ENCODE data around the gene TEN1.

TEN1 gene

DNA sequence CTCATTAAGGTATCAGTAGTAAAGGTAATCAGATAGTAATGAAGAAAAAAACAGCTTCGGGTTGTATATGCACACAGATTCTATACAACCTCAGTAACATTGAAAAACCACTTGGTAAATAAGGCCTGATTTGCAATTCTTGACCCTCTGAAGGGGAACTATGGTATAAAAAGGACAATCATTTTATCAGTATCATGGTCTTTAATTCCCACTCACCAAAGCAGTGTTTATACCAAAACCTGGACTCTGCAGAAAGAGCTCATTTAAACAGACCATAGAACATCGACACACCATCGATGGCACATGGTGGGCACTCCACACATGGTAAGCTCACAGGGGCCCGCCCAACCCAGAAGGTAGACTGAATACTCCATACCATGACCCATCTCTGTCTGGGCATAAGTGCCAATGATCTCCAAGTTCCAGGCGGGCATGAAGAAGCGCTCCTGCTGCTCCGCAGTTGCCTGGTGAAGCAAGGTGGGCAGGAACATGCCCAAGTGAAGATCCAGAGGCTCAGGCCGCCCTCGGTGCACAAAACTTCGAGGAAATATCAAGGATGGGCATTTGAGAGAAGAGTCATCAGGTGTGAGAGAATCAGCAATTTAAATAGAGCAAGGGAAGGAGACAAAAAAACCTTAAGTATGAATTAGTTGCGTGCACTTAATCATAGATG lies 19.1 kb upstream of the TEN1 start:
- no peak for TF ChIP-seq GATA2 (IDR thresholded peaks at IDR 0.05; ENCODE audit: low read depth, low read length)

DNA sequence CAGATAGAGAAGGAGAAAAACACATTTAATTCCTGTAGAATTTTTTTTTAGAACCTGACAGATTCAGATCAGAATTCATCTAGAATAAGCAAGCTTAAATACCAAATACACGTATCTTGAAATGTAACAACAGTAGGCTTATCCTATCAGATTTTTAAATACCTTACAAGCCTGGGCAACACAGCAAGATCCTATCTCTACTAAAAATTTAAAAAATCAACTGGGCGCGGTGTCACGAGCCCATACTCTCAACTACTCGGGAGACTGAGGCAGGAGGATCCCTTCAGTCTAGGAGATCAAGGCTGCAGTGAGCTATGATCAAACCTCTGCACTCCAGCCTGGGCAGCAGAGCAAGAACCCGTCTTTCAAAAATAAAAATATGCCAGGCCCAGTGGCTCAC lies 13.6 kb upstream of the TEN1 start:
- no peak for TF ChIP-seq GATA3 (IDR thresholded peaks at IDR 0.05; ENCODE audit: low read depth, low read length)
- TF ChIP-seq GATA2 (IDR thresholded peaks at IDR 0.05; ENCODE audit: low read depth, low read length), result no peak

DNA sequence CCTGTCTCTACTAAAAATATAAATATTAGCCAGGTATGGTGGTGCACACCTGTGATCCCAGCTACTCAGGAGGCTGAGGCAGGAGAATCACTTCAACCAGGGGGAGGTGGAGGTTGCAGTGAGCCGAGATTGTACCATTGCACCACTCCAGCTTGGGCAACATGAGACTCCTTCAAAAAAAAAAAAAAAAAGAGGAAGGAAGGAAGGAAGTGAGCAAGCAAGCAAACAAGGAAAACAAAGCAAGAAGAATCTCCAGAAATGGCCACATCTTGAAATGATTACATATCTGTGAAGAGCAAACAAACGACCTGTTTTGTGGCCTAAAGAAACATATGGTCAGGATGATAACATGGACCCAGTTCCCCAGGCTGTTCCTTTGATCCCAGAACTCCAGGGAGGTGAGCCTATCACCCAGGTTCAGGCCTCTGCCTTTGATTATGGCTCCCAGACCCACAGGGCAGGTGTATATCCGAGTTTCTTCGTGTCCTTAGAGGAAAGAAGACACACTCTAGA lies 9.0 kb upstream of the TEN1 start:
- no peak for TF ChIP-seq GATA3 (IDR thresholded peaks at IDR 0.05; ENCODE audit: low read depth, low read length)
- no peak for TF ChIP-seq GATA2 (IDR thresholded peaks at IDR 0.05; ENCODE audit: low read depth, low read length)

DNA sequence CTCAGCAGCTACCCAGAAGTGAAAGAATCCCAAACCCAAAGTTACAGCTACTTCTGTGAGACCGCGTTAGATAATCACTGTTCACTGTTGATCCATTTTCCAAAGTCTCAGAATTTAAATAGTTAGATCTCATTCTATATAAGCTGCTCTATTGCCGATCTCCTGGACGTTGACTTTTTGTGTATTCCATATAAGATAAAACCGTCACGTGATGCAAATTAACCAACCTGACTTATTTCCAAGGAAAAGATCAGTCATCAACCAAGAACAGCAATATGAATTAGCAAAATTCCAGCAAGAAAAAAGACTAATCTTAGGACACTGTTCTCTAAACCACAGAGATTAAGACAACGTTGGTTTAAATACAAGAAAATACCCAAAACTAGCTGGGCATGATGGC lies 8.4 kb upstream of the TEN1 start:
- no peak for TF ChIP-seq GATA3 (IDR thresholded peaks at IDR 0.05; ENCODE audit: low read depth, low read length)
- no peak for TF ChIP-seq GATA2 (IDR thresholded peaks at IDR 0.05; ENCODE audit: low read depth, low read length)

DNA sequence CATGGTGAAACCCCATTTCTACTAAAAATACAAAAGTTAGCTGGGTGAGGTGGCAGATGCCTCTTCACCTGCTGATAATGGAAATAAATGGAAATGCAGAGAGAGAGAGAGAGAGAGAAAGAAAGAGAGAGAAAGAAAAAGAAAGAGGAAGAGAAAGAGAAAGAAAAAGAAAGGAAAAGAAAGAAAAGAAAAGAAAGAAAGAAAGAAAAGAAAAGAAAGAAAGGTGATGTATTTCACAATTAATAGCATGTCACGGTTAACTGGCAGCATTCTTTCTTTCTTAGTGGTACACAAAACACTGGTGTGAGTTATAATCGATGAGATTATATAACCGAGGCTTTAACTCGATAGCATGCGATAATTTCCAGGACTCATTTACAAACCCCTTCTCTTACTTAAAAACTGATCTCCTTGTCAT lies 3.3 kb upstream of the TEN1 start:
- no peak for TF ChIP-seq GATA2 (IDR thresholded peaks at IDR 0.05; ENCODE audit: low read depth, low read length)

DNA sequence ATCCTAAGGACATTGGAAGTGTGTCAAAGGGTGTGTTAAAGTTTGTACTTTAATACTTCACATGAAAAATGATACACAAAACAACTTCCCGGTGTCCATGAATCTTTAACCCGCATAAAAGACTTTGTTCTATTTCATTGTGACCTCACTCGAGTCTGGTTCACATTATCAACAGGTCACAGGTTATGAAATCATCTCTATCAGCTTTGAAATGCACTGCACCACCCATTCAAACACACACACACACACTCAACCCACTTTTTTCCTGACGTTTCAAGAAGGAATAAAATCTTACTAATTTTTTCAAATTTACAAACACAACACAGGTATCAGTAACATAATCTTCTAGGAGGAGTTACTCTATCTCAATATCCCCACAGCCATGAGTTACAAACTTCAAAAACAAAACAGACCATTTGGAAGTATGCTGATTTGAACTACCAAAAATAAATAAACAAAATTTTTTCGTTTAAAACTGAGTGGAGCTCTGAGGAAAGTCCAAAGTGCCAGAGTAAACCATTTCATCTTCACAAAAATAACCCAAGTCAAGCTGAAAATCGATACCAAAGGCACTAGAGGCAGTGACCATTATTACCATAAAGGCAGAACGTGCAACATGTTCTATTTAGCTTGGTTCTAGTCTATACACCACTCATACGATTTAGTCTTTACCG lies 2.7 kb upstream of the TEN1 start:
- TF ChIP-seq GATA2 (IDR thresholded peaks at IDR 0.05; ENCODE audit: low read depth, low read length), result no peak
- no peak for TF ChIP-seq GATA3 (IDR thresholded peaks at IDR 0.05; ENCODE audit: low read depth, low read length)

DNA sequence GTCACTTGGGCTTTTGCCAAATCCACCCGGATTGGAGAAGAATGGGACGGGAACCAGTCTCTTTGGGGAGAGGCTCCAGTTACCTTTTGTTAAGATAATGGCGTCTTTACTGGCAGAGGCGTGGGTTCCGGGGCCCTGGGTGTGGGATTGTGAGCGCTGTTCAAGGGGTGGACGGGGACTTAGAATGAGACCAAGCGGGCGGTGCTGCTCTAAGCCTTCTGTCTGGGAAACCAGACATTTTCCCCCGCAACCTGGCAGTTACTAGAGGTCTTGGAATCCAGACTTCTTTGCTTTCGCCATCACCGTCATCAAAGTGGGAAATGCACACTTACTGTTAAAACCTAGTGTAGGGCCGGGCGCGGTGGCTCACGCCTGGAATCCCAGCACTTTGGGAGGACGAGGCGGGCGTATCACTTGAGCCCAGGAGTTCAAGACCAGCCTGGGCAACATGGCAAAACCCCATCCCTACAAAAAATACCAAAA lies 706 bp downstream of the TEN1 start:
- no peak for TF ChIP-seq GATA2 (IDR thresholded peaks at IDR 0.05; ENCODE audit: low read depth, low read length)
- TF ChIP-seq GATA3 (IDR thresholded peaks at IDR 0.05; ENCODE audit: low read depth, low read length), result no peak

DNA sequence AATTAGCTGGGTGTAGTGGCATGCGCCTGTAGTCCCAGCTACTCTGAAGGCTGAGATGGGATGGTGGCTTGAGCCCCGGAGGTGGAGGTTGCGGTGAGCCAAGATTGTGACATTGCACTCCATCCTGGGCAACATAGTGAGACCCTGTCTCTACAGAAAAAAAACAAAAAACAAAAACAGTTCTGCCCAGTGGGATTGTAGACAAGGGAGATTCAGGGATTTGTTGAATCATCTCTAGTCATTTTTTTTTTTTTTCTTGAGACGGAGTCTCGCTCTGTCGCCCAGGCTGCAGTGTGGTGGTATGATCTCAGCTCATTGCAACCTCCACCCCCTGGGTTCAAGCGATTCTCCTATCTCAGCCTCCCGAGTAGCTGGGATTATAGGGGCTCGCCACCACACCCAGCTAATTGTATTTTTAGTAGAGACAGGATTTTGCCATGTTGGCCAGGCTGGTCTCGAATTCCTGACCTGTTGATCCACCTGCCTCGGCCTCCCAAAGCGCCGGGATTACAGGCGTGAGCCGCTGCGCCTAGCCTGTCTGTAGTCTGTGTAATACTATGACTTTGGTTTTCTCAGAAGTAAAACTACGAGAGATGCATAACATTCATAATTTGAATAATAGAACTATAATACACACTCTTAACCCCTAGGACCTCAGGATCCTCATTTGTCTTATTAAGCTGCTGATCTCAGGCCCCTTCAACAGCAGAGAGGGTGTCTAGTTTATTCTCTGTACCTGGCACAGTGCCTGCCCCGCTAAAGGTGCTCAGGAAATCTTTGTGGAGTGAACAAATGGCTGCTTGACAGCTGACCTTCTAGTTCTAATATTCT lies 1.4 kb downstream of the TEN1 start:
- TF ChIP-seq GATA3 (IDR thresholded peaks at IDR 0.05; ENCODE audit: low read depth, low read length) (no peak), GATA2 (IDR thresholded peaks at IDR 0.05; ENCODE audit: low read depth, low read length) (no peak)

DNA sequence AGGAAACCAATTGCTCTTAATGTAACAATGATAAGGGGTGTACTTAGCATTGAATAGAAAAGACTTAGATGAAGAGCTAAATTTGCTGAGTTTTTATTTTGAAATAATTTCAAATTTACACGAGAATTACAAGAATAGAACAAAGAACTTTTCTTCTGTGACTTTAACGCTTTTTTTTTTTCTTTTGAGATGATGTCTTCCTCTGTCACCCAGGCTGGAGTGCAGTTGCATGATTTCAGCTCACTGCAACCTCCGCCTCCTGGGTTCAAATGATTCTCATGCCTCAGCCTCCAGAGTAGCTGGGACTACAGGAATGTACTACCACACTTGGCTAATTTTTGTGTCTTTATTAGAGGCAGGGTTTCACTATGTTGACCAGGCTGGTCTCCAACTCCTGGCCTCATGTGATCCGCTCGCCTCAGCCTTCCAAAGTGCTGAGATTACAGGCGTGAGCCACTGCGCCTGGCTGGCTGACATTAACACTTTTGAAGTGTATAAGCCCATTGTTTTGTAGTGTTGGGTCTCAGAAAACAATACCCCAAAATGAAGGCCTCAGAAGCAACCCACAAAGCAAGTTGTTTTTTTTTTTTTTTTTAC lies 2.1 kb downstream of the TEN1 start:
- no peak for TF ChIP-seq GATA2 (IDR thresholded peaks at IDR 0.05; ENCODE audit: low read depth, low read length)
- no peak for TF ChIP-seq GATA3 (IDR thresholded peaks at IDR 0.05; ENCODE audit: low read depth, low read length)

DNA sequence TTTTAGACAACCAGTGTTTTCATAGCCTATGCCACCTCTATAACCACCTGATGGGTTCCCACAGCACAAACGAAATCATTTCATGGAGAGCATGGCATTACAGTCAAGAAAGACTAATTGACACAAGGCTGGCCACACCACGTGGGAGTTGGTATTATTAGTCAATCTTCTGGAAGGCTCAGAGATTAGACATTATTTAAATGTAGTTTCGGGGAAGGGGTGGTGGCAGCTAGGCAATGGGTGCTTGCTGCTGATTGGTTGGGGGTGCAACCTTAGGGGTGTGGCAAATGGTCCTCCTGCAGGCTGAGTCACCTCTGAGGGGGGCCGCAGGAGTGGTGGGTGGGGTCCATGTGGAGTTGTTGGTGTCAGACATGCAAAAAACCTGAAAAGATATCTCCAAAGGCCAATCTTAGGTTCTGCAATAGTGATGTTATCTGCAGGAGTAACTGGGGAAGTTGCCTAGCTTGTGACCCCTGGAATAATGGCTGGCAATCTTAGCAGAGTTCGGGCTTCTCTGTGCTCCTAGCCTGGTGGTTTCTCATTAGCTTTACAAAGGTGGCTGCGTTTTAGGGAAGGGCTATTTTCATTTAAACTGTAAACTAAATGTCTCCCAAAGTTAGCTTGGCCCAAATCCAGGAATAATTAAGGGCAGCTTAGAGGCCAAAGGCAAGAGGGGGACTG lies 4.6 kb downstream of the TEN1 start:
- TF ChIP-seq GATA3 (IDR thresholded peaks at IDR 0.05; ENCODE audit: low read depth, low read length) (no peak), GATA2 (IDR thresholded peaks at IDR 0.05; ENCODE audit: low read depth, low read length) (no peak)

DNA sequence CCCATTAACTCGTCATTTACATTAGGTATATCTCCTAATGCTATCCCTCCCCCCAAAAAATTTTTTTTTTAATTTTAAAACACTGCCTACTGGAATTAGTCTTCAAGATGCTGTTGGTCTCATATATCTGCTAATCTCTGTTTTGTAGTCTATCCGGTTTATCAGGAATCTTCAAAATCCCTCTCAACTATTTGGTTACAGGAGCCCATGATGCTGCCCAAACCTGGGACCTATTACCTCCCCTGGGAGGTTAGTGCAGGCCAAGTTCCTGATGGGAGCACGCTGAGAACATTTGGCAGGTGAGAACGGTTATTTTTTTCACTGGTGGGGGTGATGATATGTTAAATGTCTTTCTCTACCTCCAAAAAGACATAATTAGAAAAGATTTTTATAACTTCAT lies 6.9 kb downstream of the TEN1 start:
- no peak for TF ChIP-seq GATA2 (IDR thresholded peaks at IDR 0.05; ENCODE audit: low read depth, low read length)
- TF ChIP-seq GATA3 (IDR thresholded peaks at IDR 0.05; ENCODE audit: low read depth, low read length), result no peak

DNA sequence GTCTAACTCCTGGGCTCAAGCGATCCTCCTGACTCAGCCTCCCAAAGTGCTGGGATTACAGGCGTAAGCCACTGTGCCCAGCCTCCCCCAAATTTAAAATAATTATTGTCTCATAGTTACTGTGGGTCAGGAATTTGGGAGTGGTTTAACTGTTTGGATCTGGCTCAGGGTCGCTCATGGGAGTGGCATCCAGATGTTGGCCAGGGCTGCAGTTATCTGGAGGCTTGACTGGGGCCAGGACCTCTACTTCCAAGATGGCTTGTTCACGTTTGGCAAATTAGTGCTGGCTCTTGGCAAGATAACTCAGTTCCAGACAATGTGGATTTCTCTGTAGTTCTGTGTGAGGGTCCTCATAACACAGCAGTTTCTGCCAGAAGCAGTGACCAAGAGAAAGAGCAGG lies 8.0 kb downstream of the TEN1 start:
- TF ChIP-seq GATA2 (IDR thresholded peaks at IDR 0.05; ENCODE audit: low read depth, low read length) (no peak), GATA3 (IDR thresholded peaks at IDR 0.05; ENCODE audit: low read depth, low read length) (no peak)

DNA sequence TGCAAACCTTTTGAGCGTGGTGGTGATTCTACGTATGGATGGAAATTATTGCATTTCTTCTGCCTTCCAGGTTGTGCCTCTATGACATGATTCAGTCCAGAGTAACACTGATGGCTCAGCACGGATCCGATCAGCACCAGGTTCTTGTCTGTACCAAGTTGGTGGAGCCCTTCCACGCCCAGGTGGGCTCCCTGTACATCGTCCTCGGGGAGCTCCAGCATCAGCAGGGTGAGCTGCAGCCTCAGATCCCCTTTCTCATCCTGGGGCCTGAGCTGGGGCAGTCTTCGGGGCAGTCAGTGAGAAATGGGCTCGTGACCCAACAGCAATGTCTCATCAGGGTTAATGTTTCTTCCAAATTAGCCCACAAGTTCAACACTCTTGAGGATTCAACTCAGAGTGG lies 12.4 kb downstream of the TEN1 start:
- TF ChIP-seq GATA3 (IDR thresholded peaks at IDR 0.05; ENCODE audit: low read depth, low read length) (no peak), GATA2 (IDR thresholded peaks at IDR 0.05; ENCODE audit: low read depth, low read length) (no peak)

Data from SH-SY5Y (cell line).